NCI-H2196 treated with DMSO at 0.1 percent for 48 hours (cell line): ENCODE results near the gene KRI1.
"Not testable (repeated sequence)": the region's sequence is repeated elsewhere in the genome, so short reads cannot be mapped to it uniquely, and the experiment has no call there.

Experiments
- DNase-seq: peaks from one replicate; lab custom pipeline; 2025; ENCODE audit not compliant: unreplicated experiment; lab: John Stamatoyannopoulos, UW

Gene KRI1

GRCh38 chr19:10575011-10575716, 9.4 kb upstream of the KRI1 start:
- no peak for DNase-seq

DNA sequence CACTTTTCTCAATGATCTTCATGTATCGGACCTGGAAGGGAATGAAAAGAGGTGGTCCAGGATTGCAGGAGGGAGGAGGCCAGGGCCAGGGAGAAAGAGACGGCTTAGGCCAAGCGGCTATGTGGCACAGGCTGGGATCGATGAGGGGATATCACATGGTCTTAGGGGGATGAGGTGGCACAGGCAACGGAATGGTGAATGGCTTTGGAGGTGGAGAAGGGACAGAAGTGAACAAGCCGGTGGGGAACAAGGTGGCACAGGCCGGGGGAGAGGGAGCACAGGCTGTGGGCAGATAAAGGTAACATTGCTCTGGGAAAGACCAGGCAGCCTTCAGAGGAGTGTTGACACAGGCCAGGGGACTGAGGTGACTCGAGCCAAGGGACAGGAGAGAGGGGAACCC, 8.7 kb upstream of the KRI1 start:
- no peak for DNase-seq

GRCh38 chr19:10573793-10574192, 8.0 kb upstream of the KRI1 start:
- not testable (repeated sequence) for DNase-seq

GRCh38 chr19:10568826-10569651, 3.2 kb upstream of the KRI1 start, which contains the start of gene CDKN2D:
Gene CDKN2D, minus strand, starts transcription at chr19:10568979. Its CDS starts 326 bp downstream, at chr19:10568653.
- DNase-seq = peak; percentile 98

- DNase-seq = no peak
Observed at GRCh38 chr19:10568062-10568825, 2.4 kb upstream of the KRI1 start.

GRCh38 chr19:10567656-10568055, 1.8 kb upstream of the KRI1 start:
- DNase-seq = no peak

GRCh38 chr19:10566658-10567410, 1.0 kb upstream of the KRI1 start:
- no peak for DNase-seq

- no peak for DNase-seq
Observed at GRCh38 chr19:10566408-10566657, 523 bp upstream of the KRI1 start.

- no peak for DNase-seq
Observed at GRCh38 chr19:10565028-10565566, 713 bp downstream of the KRI1 start.

GRCh38 chr19:10562609-10563008, 3.2 kb downstream of the KRI1 start:
- DNase-seq = no peak

DNA sequence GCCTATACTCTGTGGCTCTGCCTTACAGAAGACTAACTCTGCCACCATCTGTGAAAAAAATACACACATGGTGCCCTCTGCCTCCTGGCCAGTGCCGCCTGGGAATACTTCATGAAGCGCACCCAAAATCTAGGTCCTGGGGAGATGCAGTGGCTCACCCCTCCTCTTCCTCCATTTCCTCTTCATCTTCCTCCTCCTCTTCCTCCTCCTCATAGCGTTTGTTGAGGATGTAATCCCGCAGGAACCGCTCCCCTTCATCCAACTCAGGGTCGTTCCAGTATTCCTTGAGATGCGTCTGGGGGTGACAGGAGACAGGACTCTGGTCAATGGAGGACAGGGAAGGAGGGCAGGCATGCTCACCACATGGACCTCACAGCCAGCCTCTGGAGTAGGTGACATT, 5.7 kb downstream of the KRI1 start:
- DNase-seq = no peak

DNA sequence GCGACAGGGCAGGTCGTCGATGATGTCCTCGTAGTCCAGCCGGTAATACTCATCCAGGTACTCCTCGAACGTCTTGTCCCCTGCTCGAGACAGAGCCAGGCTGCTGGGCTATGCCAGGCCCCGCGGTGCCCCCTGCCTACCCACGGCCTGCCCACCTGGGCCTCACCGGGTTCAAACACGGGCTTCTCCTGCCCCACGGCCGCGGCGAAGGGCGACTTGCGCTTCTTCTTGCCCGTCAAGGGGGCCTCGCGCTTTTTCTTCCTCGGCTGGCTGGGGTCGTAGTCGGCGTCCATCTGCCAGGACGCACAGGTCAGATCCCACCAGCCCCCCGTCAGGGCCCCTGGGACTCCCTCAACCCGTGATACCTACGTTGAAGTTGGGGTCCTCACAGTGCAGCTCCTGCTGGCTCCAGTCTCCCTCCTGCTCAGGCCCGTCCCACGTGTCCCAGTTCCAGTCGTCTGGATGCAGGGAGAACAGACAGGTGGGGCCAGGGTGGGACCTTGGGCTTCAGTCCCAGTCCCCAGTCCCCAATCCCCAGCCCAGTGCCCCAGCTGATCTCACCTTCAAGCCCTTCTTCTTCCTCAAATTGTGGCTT, 8.1 kb downstream of the KRI1 start:
- DNase-seq = no peak

- no peak for DNase-seq
Observed at GRCh38 chr19:10555610-10555973, 10.2 kb downstream of the KRI1 start.

- DNase-seq = no peak
Observed at GRCh38 chr19:10554760-10555609, 10.8 kb downstream of the KRI1 start.

- DNase-seq = no peak
Observed at GRCh38 chr19:10553943-10554381, 11.8 kb downstream of the KRI1 start.

DNA sequence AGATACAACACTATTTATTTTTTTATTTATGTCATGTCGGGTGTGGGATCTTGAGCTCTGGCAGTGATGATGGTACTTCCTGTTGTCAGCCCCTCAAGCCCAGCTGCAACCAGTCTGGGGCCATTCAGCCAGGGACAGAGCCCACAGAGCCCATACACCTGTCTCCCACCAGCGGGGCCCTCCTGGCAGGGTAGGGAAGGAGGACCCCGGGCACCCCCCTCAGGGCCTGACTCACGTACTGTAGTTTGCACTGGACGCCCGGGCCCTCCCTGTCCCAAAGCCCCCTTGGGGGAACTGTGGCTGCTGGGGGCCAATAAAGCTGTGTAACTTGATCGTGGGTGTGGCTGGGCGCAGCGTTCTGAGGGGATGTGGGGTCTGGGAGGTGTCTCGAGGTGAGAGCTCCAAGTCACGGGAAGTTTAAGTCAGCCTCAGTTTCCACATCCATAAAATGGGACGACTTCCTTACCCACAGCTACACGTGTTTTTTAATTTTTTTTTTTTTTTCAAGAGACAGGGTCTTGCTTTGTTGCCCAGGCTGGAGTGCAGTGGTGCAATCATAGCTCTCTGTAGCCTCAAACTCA, 12.6 kb downstream of the KRI1 start:
- no peak for DNase-seq

GRCh38 chr19:10552510-10553053, 13.2 kb downstream of the KRI1 start:
- peak; percentile 3 for DNase-seq

DNA sequence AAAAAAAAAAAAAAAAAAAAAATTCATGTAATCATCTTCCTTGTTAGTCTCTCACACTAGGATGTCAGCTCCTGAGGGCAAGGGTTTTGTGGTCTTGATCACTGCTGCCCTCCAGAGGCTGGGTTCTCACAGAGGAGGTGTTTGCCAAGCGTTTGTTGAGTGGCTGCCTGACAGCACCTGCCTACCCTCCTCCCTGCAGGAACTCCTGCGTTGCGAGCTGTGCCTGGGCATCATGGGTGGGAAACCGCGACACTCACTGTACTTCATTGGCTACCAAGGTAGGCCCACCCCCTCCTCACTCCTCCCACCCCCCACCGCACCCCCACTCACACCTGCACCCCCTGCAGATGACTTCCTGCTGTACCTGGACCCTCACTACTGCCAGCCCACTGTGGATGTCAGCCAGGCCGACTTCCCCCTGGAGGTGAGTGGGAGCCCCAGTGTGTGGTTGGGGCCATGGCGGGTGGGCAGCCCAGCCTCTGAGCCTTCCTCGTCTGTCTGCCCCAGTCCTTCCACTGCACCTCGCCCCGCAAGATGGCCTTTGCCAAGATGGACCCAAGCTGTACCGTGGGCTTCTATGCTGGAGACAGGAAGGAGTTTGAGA, 14.0 kb downstream of the KRI1 start:
- DNase-seq = no peak

- DNase-seq = not testable (repeated sequence)
Observed at GRCh38 chr19:10551006-10551405, 14.8 kb downstream of the KRI1 start.
